Suprapubic skin (tissue), 4 donors: ENCODE results near the gene TWSG1. TPM values are rescaled to one million over a fixed set of nuclear protein-coding genes. Genes with fewer than 3 reads are reported as not detected.

ENCODE experiments used
- DNase-seq, 2 donors: peaks; one replicate each; pipeline ENCODE4 v3.0.0-alpha.2; 2019; ENCODE audit warnings: low spot score in 2 of 2
- H3K27ac ChIP-seq: fragments of 200-600 bp; sonication (generic); one replicate; pipeline ENCODE4 v1.5.1; 2019
- H3K27me3 ChIP-seq: fragments of 200-600 bp; sonication (generic); one replicate; pipeline ENCODE4 v1.5.1; 2019
- H3K36me3 ChIP-seq: fragments of 200-600 bp; sonication (generic); one replicate; pipeline ENCODE4 v1.5.1; 2019
- H3K4me1 ChIP-seq: fragments of 200-600 bp; sonication (generic); one replicate; pipeline ENCODE4 v1.5.1; 2019
- H3K4me3 ChIP-seq: fragments of 200-600 bp; sonication (generic); one replicate; pipeline ENCODE4 v1.5.1; 2019; ENCODE audit warnings: mild to moderate bottlenecking
- H3K9me3 ChIP-seq: fragments of 200-600 bp; sonication (generic); one replicate; pipeline ENCODE4 v1.5.1; 2019
- EP300 ChIP-seq: sonication (generic); formaldehyde crosslinking; IDR thresholded peaks from one replicate; pipeline ENCODE4 v1.6.1; 2017; ENCODE audit warnings: antibody characterized with exemption
- POLR2A ChIP-seq, 2 donors: fragments of 450-650 bp; IDR thresholded peaks; one replicate each; pipeline ENCODE4 v1.6.1; 2017; ENCODE audit warnings: antibody characterized with exemption in 2 of 2, mild to moderate bottlenecking in 2 of 2, moderate library complexity in 2 of 2
- POLR2AphosphoS5 ChIP-seq, 3 donors: sonication (generic); formaldehyde crosslinking; IDR thresholded peaks; one replicate each; pipeline ENCODE4 v1.6.1; 2017; ENCODE audit warnings: antibody characterized with exemption in 3 of 3
- WGBS: methylation state at CpG from one replicate; pipeline ENCODE4 v1.1.5; 2018; 5-methylcytosine and 5-hydroxymethylcytosine counted together
- total RNA-seq, 4 donors: library from RNA; depleted of rRNA; stranded (reverse); fragments of >200 nt; gene quantifications; one replicate each; pipeline ENCODE4 v1.1.0, GENCODE V29; 2016
- TF ChIP-seq, protein P1 (sequence below), 2 donors: fragments of 200-600 bp in 1 of 2; fragments of 450-650 bp in 1 of 2; sonication (generic) in 1 of 2; IDR thresholded peaks; one replicate each; pipeline ENCODE4 v1.5.1; 2016 to 2019; ENCODE audit warnings: antibody characterized with exemption in 2 of 2, mild to moderate bottlenecking in 1 of 2, moderate library complexity in 1 of 2

TWSG1 gene
- total RNA-seq, 4 donors from 2014 or later, result 18.7 to 41.6 (median 26.1) TPM

DNA sequence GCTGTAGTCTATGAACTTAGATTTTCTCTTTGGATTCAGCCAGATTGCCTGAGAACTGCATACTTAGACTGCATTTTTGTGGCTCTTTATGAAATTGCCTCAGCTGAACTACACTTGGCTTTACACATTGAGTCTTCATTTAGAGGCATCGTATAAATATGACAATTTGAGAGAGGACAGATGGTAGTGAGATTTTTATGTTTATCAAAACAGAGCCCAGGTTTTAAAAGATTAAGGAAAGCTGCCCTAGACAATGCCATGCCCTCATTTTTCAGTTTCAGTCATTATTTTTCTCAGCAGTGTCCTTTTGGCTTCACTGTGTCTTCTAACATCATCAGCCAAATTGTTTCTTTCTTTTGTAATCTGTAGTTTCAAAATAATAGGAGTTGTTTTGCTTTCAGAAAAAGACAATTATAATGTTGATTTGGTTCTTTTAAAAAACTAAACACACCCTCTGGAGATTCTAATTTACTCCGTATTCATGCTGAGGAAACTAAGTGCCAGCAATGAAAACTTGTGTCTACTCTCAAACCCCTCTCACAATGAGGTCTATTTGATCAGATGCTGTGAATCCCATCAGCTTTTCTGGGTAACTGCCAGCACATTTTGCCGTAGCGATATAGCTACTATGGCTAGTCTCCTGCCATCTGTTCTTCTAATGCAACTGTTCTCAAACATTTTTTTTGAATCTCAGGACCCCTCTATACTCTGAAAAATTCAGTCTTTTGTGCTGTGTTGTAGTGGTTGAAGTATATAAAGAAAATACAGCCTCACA lies 46.2 kb downstream of the TWSG1 start:
- Histone ChIP-seq H3K4me1 (no peaks in the 10 kb centered on the region), H3K36me3 (no peaks in the 10 kb centered on the region), H3K27me3 (no peaks in the 10 kb centered on the region), H3K4me3 (no peak overlapping the region), H3K27ac (peak overlapping the region; percentile 19), H3K9me3 (no peaks in the 10 kb centered on the region)
- no peak for DNase-seq
- 65% methylated on average over 4 of the region's 4 CpGs for WGBS
- TF ChIP-seq POLR2AphosphoS5 (IDR thresholded peaks at IDR 0.05) (no peak), EP300 (no peak), POLR2A (IDR thresholded peaks at IDR 0.05) (no peak)
- TF ChIP-seq, protein P1, sequence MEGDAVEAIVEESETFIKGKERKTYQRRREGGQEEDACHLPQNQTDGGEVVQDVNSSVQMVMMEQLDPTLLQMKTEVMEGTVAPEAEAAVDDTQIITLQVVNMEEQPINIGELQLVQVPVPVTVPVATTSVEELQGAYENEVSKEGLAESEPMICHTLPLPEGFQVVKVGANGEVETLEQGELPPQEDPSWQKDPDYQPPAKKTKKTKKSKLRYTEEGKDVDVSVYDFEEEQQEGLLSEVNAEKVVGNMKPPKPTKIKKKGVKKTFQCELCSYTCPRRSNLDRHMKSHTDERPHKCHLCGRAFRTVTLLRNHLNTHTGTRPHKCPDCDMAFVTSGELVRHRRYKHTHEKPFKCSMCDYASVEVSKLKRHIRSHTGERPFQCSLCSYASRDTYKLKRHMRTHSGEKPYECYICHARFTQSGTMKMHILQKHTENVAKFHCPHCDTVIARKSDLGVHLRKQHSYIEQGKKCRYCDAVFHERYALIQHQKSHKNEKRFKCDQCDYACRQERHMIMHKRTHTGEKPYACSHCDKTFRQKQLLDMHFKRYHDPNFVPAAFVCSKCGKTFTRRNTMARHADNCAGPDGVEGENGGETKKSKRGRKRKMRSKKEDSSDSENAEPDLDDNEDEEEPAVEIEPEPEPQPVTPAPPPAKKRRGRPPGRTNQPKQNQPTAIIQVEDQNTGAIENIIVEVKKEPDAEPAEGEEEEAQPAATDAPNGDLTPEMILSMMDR (IDR thresholded peaks at IDR 0.05), result no peak

DNA sequence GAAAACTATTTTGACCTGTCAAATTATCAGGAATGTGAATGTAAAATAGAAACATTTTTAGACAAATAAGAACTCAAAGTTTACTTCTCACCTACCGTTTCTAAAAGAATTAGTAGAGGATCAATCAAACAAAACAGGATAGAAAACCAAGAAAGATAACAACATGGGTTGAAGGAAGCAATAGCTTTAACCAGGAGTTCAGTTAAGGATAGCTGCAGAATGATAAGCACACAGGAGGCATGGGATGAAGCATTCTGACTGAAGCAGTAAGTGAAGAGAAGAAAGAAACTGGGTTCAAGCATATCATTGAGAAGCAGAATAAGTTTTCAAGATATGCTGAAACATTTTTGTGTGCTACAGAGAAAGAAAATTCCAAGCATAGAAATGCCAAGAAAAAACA lies 52.3 kb downstream of the TWSG1 start:
- Histone ChIP-seq H3K27me3 (no peaks in the 10 kb centered on the region), H3K4me3 (no peak overlapping the region), H3K27ac (no peak overlapping the region), H3K4me1 (no peaks in the 10 kb centered on the region), H3K9me3 (peaks cover 3% of the 10 kb centered on the region), H3K36me3 (peaks cover 6% of the 10 kb centered on the region)
- DNase-seq, result no peak
- 73% methylated on average over 1 of the region's 1 CpG for WGBS
- TF ChIP-seq POLR2AphosphoS5 (IDR thresholded peaks at IDR 0.05) (no peak), EP300 (no peak), POLR2A (IDR thresholded peaks at IDR 0.05) (no peak)
- TF ChIP-seq, protein P1 (IDR thresholded peaks at IDR 0.05), result no peak

DNA sequence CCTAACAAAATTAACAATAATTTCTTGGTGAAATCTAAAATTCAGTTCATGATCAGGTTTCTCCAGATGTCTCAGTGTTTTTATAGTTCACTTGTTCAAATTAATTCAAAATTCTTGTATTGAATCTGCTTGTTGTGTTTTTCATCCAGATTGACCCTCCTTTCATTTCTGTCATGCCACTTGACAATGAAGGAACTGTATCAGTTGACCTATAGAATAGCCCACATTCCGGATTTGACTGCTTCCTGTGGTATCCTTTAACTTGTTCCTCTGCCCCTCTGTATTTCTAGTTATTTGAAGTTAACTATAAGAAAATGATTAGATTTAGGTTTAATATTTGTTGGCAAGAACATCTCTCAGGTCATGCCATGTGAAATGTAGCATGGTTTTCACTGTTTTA lies 53.3 kb downstream of the TWSG1 start:
- Histone ChIP-seq H3K4me3 (no peak overlapping the region), H3K27me3 (no peaks in the 10 kb centered on the region), H3K9me3 (peaks cover 8% of the 10 kb centered on the region), H3K36me3 (peaks cover 6% of the 10 kb centered on the region), H3K4me1 (no peaks in the 10 kb centered on the region), H3K27ac (no peak overlapping the region)
- TF ChIP-seq POLR2A (IDR thresholded peaks at IDR 0.05) (no peak), EP300 (no peak), POLR2AphosphoS5 (IDR thresholded peaks at IDR 0.05) (no peak)
- TF ChIP-seq, protein P1 (IDR thresholded peaks at IDR 0.05), result no peak
- no peak for DNase-seq
- WGBS, result 84% methylated on average over 1 of the region's 1 CpG

DNA sequence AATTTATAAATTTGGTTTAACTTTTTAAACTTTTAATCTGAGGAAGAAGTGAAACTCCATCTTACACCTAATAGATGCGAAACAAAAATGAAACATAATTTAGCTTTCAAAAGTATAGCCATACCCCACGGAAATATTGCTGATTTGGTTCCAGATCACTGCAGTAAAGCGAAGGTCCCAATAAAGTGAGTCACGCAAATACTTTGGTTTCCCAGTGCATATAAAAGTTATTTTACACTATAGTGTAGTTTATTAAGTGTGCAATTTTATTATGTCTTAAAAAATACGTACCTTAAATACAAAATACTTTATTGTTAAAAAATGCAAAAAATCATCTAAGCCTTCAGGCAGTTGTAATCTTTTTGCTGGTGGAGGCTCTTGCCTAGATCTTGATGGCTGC lies 55.1 kb downstream of the TWSG1 start:
- 95% methylated on average over 5 of the region's 5 CpGs for WGBS
- H3K27ac ChIP-seq, result no peak overlapping the region
- peaks cover 8% of the 10 kb centered on the region for H3K9me3 ChIP-seq
- no peak for DNase-seq
- no peaks in the 10 kb centered on the region for H3K4me1 ChIP-seq
- no peak overlapping the region for H3K4me3 ChIP-seq
- no peaks in the 10 kb centered on the region for H3K27me3 ChIP-seq
- H3K36me3 ChIP-seq, result peaks cover 6% of the 10 kb centered on the region
- TF ChIP-seq EP300 (no peak), POLR2AphosphoS5 (IDR thresholded peaks at IDR 0.05) (no peak), POLR2A (IDR thresholded peaks at IDR 0.05) (no peak)
- TF ChIP-seq, protein P1 (IDR thresholded peaks at IDR 0.05), result no peak

DNA sequence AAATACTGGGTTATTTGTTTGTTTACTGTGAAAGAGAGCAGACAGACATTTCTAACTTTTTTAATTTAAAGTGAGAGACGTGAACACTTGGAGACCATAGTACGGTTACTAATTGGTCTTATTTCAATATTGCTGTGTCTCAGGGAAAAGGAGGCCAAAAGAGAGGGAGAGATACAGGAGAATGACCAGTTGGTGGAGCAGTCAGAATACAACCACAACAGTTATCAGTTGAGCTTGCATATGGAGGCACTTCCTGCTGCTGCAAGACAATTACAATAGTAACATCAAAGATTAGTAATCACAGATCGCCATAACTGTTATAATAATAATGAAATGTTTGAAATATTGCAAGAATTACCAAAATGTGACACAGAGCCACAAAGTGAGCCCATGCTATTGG lies 58.2 kb downstream of the TWSG1 start:
- Histone ChIP-seq H3K4me3 (no peak overlapping the region), H3K27ac (no peak overlapping the region), H3K27me3 (no peaks in the 10 kb centered on the region), H3K36me3 (peaks cover 14% of the 10 kb centered on the region), H3K4me1 (no peaks in the 10 kb centered on the region), H3K9me3 (peaks cover 8% of the 10 kb centered on the region)
- no peak for DNase-seq
- TF ChIP-seq EP300 (no peak), POLR2AphosphoS5 (IDR thresholded peaks at IDR 0.05) (no peak), POLR2A (IDR thresholded peaks at IDR 0.05) (no peak)
- 92% methylated on average over 3 of the region's 3 CpGs for WGBS
